Endodermal cell (in vitro differentiated cells): ENCODE measurements around the gene PLD5. TPM values are rescaled to one million over a fixed set of nuclear protein-coding genes. Genes with fewer than 3 reads are reported as not detected.

Source experiments
- DNase-seq: peaks from one replicate; pipeline ENCODE4 v3.0.0-alpha.2; 2017
- H3K27ac ChIP-seq: 2 replicates; pipeline ENCODE4 v1.5.1; 2013; ENCODE audit warnings: mild to moderate bottlenecking, low read depth, low read length, moderate library complexity
- H3K27me3 ChIP-seq: 2 replicates; pipeline ENCODE4 v1.6.1; 2013; ENCODE audit warnings: mild to moderate bottlenecking, low read length, moderate library complexity; ENCODE audit not compliant: insufficient read depth, control insufficient read depth, poor library complexity, severe bottlenecking
- H3K36me3 ChIP-seq: 2 replicates; pipeline ENCODE4 v1.7.0; 2013; ENCODE audit warnings: mild to moderate bottlenecking, low read length, moderate library complexity; ENCODE audit not compliant: control insufficient read depth, insufficient read depth
- H3K4me1 ChIP-seq: one replicate; pipeline ENCODE4 v1.7.0; 2013; ENCODE audit warnings: low read length; ENCODE audit not compliant: control insufficient read depth, insufficient read depth
- H3K4me3 ChIP-seq: 2 replicates; pipeline ENCODE4 v1.5.1; 2013; ENCODE audit warnings: mild to moderate bottlenecking, low read length, moderate library complexity
- H3K9ac ChIP-seq: 2 replicates; pipeline ENCODE4 v1.6.1; 2013; ENCODE audit warnings: mild to moderate bottlenecking, low read length, moderate library complexity; ENCODE audit not compliant: poor library complexity, severe bottlenecking; ENCODE audit errors: extremely low read depth
- H3K9me3 ChIP-seq: 2 replicates; pipeline ENCODE4 v1.6.1; 2013; ENCODE audit warnings: mild to moderate bottlenecking, low read length, moderate library complexity; ENCODE audit not compliant: control insufficient read depth
- H3K27ac Mint-ChIP-seq: 2 replicates; pipeline ENCODE4 v1.8.0; 2020; ENCODE audit warnings: mixed read lengths
- H3K27me3 Mint-ChIP-seq: 2 replicates; pipeline ENCODE4 v1.8.0; 2021; ENCODE audit warnings: mild to moderate bottlenecking, mixed read lengths; ENCODE audit not compliant: insufficient read depth
- H3K36me3 Mint-ChIP-seq: 2 replicates; pipeline ENCODE4 v1.8.0; 2020; ENCODE audit warnings: low read depth, mixed read lengths
- H3K4me1 Mint-ChIP-seq: 2 replicates; pipeline ENCODE4 v1.8.0; 2020; ENCODE audit warnings: mixed read lengths
- H3K4me3 Mint-ChIP-seq: 2 replicates; pipeline ENCODE4 v1.8.0; 2020; ENCODE audit warnings: mild to moderate bottlenecking, moderate library complexity, mixed read lengths
- H3K9me3 Mint-ChIP-seq: 2 replicates; pipeline ENCODE4 v1.8.0; 2020; ENCODE audit warnings: mild to moderate bottlenecking, mixed read lengths
- WGBS, 2 experiments: methylation state at CpG; one replicate each; pipeline versions ENCODE4 v1.1.5 to v1.1.7; 2013; ENCODE audit warnings: missing lambda C conversion rate in 2 of 2, mixed read lengths in 1 of 2; ENCODE audit not compliant: insufficient coverage in 1 of 2, insufficient read length in 1 of 2; 5-methylcytosine and 5-hydroxymethylcytosine counted together
- total RNA-seq, 2 donors: library from RNA; stranded (reverse); fragmentation: NEBNext Ultra II Directional in 1 of 2; extraction: Animal tissue kit (Norgen Biotek cat#: 25700) in 1 of 2; gene quantifications; 2 replicates in 1 of 2; 3 replicates in 1 of 2; pipeline ENCODE4 v1.2.1, GENCODE V29; 2021
- TF ChIP-seq, protein P1 (sequence below): fragments of 200-600 bp; sonication (generic); conservative IDR thresholded peaks from 2 replicates; pipeline ENCODE4 v1.5.0; 2021; ENCODE audit warnings: antibody characterized with exemption, mild to moderate bottlenecking

PLD5 gene
- total RNA-seq, 2 donors from 2014 or later: 0.66 to 2.7 TPM

DNA sequence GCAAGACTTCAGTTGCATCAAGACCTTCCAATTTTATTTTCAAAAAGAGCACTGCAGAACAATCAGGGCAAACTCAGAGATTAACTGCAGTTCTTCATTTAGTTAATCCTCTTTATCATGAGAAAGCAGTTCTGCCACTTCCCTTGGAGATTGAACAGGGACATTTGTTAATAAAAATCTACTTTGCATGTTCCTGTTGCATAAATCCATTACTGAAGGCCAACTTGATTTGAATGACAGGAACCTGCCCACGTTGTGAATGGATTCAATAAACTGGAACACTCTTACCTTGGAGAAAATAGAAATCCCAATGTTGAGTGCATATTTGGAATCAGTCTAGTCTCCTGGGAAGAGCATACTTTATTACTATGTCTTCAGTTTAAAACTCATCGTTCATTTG lies 19.6 kb upstream of the PLD5 start:
- no peak overlapping the region for H3K27ac ChIP-seq
- 44 to 72% methylated on average over 1 to 2 of the region's 2 CpGs for WGBS, 2 experiments
- no peak overlapping the region for H3K27ac Mint-ChIP-seq
- H3K9me3 ChIP-seq: peaks cover 4% of the 10 kb centered on the region
- H3K36me3 ChIP-seq: no peaks in the 10 kb centered on the region
- H3K27me3 Mint-ChIP-seq: peaks cover 16% of the 10 kb centered on the region
- no peaks in the 10 kb centered on the region for H3K4me1 ChIP-seq
- no peaks in the 10 kb centered on the region for H3K9me3 Mint-ChIP-seq
- H3K4me3 Mint-ChIP-seq: no peak overlapping the region
- no peaks in the 10 kb centered on the region for H3K36me3 Mint-ChIP-seq
- DNase-seq: no peak
- H3K27me3 ChIP-seq: no peaks in the 10 kb centered on the region
- TF ChIP-seq, protein P1, sequence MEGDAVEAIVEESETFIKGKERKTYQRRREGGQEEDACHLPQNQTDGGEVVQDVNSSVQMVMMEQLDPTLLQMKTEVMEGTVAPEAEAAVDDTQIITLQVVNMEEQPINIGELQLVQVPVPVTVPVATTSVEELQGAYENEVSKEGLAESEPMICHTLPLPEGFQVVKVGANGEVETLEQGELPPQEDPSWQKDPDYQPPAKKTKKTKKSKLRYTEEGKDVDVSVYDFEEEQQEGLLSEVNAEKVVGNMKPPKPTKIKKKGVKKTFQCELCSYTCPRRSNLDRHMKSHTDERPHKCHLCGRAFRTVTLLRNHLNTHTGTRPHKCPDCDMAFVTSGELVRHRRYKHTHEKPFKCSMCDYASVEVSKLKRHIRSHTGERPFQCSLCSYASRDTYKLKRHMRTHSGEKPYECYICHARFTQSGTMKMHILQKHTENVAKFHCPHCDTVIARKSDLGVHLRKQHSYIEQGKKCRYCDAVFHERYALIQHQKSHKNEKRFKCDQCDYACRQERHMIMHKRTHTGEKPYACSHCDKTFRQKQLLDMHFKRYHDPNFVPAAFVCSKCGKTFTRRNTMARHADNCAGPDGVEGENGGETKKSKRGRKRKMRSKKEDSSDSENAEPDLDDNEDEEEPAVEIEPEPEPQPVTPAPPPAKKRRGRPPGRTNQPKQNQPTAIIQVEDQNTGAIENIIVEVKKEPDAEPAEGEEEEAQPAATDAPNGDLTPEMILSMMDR: no peak
- no peak overlapping the region for H3K4me3 ChIP-seq
- no peak overlapping the region for H3K9ac ChIP-seq
- H3K4me1 Mint-ChIP-seq: no peaks in the 10 kb centered on the region

DNA sequence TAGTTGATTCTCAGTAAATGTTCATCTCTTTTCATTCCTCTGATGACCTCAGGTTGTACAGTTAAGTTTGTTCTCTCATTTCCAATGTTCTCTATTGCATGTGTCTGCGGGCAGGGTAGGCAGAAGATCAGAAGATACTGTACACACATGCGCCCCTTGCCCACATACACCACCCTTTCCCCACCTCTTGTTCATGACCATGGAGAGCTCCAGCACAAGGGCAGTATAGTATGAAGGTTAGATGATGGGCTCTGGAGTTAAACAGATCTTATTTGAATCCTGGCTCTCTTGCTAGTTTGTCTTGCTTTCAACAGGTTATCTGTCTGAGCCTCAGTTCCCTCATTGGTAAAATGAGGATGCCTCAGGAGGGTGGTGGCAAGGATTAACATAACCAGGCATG lies 17.8 kb upstream of the PLD5 start:
- no peak overlapping the region for H3K27ac ChIP-seq
- Mint-ChIP-seq H3K4me1 (peaks cover 7% of the 10 kb centered on the region), H3K9me3 (no peaks in the 10 kb centered on the region), H3K36me3 (no peaks in the 10 kb centered on the region), H3K4me3 (no peak overlapping the region), H3K27ac (no peak overlapping the region), H3K27me3 (peaks cover 27% of the 10 kb centered on the region)
- no peak overlapping the region for H3K9ac ChIP-seq
- H3K4me3 ChIP-seq: no peak overlapping the region
- 94% methylated on average over 2 of the region's 2 CpGs; no CpG with 5 or more reads in 1 of the 2 experiments for WGBS, 2 experiments
- H3K27me3 ChIP-seq: no peaks in the 10 kb centered on the region
- no peak for DNase-seq
- TF ChIP-seq, protein P1: no peak
- H3K36me3 ChIP-seq: no peaks in the 10 kb centered on the region
- peaks cover 5% of the 10 kb centered on the region for H3K4me1 ChIP-seq
- H3K9me3 ChIP-seq: peaks cover 14% of the 10 kb centered on the region

DNA sequence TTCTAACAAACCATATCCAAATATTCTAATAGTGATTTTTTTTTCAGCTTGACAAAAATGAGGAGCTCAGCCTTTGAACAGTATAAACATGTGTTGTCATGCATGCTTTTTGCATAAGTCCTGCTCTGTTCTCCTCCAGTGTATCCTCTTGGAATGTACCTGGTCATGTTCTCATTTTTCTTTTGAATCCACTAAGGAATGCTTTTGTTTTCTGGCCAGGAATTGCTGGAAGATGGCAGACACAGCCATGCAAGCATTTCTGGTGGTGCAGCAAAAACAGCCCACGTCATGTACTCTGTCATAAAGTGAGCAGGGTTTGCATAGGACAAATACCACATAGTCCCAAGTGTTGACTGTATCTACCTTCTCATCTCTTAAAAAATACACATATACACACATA lies 11.5 kb upstream of the PLD5 start:
- Mint-ChIP-seq H3K36me3 (no peaks in the 10 kb centered on the region), H3K27me3 (peaks cover 48% of the 10 kb centered on the region), H3K27ac (no peak overlapping the region), H3K4me3 (no peak overlapping the region), H3K4me1 (peaks cover 42% of the 10 kb centered on the region), H3K9me3 (no peaks in the 10 kb centered on the region)
- TF ChIP-seq, protein P1: no peak
- DNase-seq: no peak
- no peak overlapping the region for H3K4me3 ChIP-seq
- no peaks in the 10 kb centered on the region for H3K36me3 ChIP-seq
- no peak overlapping the region for H3K9ac ChIP-seq
- peaks cover 26% of the 10 kb centered on the region for H3K4me1 ChIP-seq
- no peak overlapping the region for H3K27ac ChIP-seq
- 100% methylated on average over 1 of the region's 1 CpG; no CpG with 5 or more reads in 1 of the 2 experiments for WGBS, 2 experiments
- H3K27me3 ChIP-seq: no peaks in the 10 kb centered on the region
- H3K9me3 ChIP-seq: peaks cover 14% of the 10 kb centered on the region
